MCF 10A (cell line): ENCODE results near the gene BEX2. TPM values are rescaled to one million over a fixed set of nuclear protein-coding genes. Genes with fewer than 3 reads are reported as not detected.
"Not testable (repeated sequence)": the region's sequence is repeated elsewhere in the genome, so short reads cannot be mapped to it uniquely, and the experiment has no call there.

Experiments used
- BruUV-seq: library from RNA; stranded (reverse); fragments of 400-500 nt; replicated peaks from 2 replicates; lab custom pipeline; 2021; lab: Mats Ljungman, UMichigan
- CTCF ChIA-PET: fragments of 300-600 bp; sonication (Branson Sonifier 250); formaldehyde crosslinking; extraction: SDS; loops from one replicate; lab custom pipeline; 2021; ENCODE audit warnings: antibody characterized with exemption, inconsistent platforms; lab: Yijun Ruan, JAX
- POLR2A ChIA-PET: fragments of 300-600, 350-650 bp; sonication (Branson Sonifier 250); formaldehyde crosslinking; extraction: SDS; loops from one replicate; lab custom pipeline; 2020; ENCODE audit warnings: antibody characterized with exemption, inconsistent platforms; lab: Yijun Ruan, JAX
- DNase-seq: peaks from one replicate; pipeline ENCODE4 v3.0.0-alpha.2; 2018; ENCODE audit not compliant: unreplicated experiment
- H3K27ac Mint-ChIP-seq: one replicate; pipeline ENCODE4 v1.8.0; 2022; ENCODE audit warnings: mild to moderate bottlenecking, low read depth, mixed read lengths; ENCODE audit not compliant: unreplicated experiment
- H3K27me3 Mint-ChIP-seq: one replicate; pipeline ENCODE4 v1.8.0; 2022; ENCODE audit warnings: mixed read lengths; ENCODE audit not compliant: insufficient read depth, unreplicated experiment
- H3K36me3 Mint-ChIP-seq: one replicate; pipeline ENCODE4 v1.8.0; 2022; ENCODE audit warnings: mild to moderate bottlenecking, moderate library complexity, mixed read lengths; ENCODE audit not compliant: insufficient read depth, unreplicated experiment
- H3K4me1 Mint-ChIP-seq: one replicate; pipeline ENCODE4 v1.8.0; 2022; ENCODE audit warnings: mixed read lengths; ENCODE audit not compliant: insufficient read depth, unreplicated experiment
- H3K4me3 Mint-ChIP-seq: one replicate; pipeline ENCODE4 v1.8.0; 2022; ENCODE audit warnings: mild to moderate bottlenecking, moderate library complexity, mixed read lengths; ENCODE audit not compliant: unreplicated experiment
- H3K9me3 Mint-ChIP-seq: one replicate; pipeline ENCODE4 v1.8.0; 2022; ENCODE audit warnings: mixed read lengths; ENCODE audit not compliant: unreplicated experiment
- intact Hi-C: fragments of 100-400 bp; cut with micrococcal nuclease; formaldehyde crosslinking; loops from 2 replicates; pipeline ENCODE4 v1.14.1; 2022
- total RNA-seq: library from RNA; stranded (reverse); gene quantifications from 2 replicates; pipeline ENCODE4 v1.2.3, GENCODE V29; 2022
- TF ChIP-seq, protein P1 (sequence below): fragments of 200-600 bp; IDR thresholded peaks from one replicate; pipeline ENCODE4 v1.8.0; 2022; ENCODE audit warnings: antibody characterized with exemption, mild to moderate bottlenecking; ENCODE audit not compliant: unreplicated experiment

Gene BEX2
- total RNA-seq, 1 experiment from 2014 or later = not detected

DNA sequence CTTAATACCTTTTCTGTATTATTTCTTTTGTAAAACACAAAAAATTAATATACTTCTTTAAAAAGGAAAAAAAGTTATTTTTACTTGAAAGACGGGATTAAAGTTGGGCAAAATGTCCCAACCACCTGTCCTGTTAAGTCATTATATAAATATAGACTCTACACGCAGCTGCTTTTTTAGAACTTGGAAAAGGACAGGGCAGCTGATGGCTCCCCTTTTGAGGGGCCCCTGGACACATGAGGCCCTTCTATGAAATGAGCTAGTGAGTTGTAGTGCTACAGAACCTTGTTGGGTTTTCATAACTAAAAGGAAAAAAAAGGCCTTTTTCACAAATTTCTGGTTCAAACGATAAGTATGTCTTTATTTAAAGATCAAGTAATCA lies 600 bp upstream of the BEX2 start:
- H3K27ac Mint-ChIP-seq = no peak overlapping the region
- no peaks in the 10 kb centered on the region for H3K4me1 Mint-ChIP-seq
- no peaks in the 10 kb centered on the region for H3K9me3 Mint-ChIP-seq
- DNase-seq = no peak
- BruUV-seq = no TSS peak
- no peak overlapping the region for H3K4me3 Mint-ChIP-seq
- H3K36me3 Mint-ChIP-seq = no peaks in the 10 kb centered on the region
- intact Hi-C loops = no loop called here
- H3K27me3 Mint-ChIP-seq = peaks cover 46% of the 10 kb centered on the region
- ChIA-PET POLR2A (no interaction called here), CTCF (interaction anchor here (1.3 kb wide), 1 partner anchor 152 kb away, joined by 4 read pairs; no protein-coding TSS in a partner anchor)
- TF ChIP-seq, protein P1, sequence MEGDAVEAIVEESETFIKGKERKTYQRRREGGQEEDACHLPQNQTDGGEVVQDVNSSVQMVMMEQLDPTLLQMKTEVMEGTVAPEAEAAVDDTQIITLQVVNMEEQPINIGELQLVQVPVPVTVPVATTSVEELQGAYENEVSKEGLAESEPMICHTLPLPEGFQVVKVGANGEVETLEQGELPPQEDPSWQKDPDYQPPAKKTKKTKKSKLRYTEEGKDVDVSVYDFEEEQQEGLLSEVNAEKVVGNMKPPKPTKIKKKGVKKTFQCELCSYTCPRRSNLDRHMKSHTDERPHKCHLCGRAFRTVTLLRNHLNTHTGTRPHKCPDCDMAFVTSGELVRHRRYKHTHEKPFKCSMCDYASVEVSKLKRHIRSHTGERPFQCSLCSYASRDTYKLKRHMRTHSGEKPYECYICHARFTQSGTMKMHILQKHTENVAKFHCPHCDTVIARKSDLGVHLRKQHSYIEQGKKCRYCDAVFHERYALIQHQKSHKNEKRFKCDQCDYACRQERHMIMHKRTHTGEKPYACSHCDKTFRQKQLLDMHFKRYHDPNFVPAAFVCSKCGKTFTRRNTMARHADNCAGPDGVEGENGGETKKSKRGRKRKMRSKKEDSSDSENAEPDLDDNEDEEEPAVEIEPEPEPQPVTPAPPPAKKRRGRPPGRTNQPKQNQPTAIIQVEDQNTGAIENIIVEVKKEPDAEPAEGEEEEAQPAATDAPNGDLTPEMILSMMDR = no peak

DNA sequence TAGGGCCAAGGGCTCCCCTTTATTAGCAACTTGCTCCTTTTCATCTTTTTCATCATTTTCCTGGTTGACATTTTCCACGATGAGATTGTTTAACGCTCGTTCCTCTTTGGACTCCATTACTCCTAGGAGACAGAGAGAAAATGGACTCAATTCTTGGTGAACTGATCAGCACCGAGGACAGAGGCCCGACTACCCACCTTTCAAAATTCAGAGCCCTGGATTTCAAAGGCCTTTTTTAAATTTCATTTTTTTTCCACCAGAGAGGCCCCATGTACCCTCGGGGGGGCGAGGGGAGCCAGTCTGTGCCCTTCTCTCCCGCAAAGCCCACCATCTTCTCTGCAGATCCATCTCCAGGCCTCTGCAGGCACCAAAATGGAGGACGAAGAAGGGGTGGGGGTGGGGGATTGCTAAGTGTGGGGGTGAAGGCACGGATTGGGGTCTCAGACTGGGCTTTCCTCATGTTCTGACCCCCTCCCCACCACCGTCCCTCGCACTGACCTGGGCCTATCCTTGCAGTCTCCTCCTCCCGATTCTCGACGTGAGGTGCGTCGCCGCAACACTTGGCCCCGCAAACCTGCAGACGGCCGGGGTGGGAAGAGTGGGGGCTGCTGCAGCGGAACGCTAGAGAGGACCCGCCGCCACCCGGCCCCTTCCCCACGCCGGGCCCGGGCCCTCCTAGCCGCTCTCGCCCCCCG lies 783 bp downstream of the BEX2 start:
- no peak for DNase-seq
- TF ChIP-seq, protein P1 = no peak
- intact Hi-C loops = no loop called here
- BruUV-seq = no TSS peak
- no peaks in the 10 kb centered on the region for H3K4me1 Mint-ChIP-seq
- H3K36me3 Mint-ChIP-seq = no peaks in the 10 kb centered on the region
- CTCF ChIA-PET = interaction anchor here (1.3 kb wide), 1 partner anchor 154 kb away, joined by 4 read pairs; no protein-coding TSS in a partner anchor
- no peaks in the 10 kb centered on the region for H3K9me3 Mint-ChIP-seq
- no peak overlapping the region for H3K27ac Mint-ChIP-seq
- POLR2A ChIA-PET = no interaction called here
- H3K4me3 Mint-ChIP-seq = no peak overlapping the region
- peaks cover 60% of the 10 kb centered on the region for H3K27me3 Mint-ChIP-seq

- H3K27ac Mint-ChIP-seq, H3K9me3 Mint-ChIP-seq, POLR2A ChIA-PET, H3K4me1 Mint-ChIP-seq, intact Hi-C loops, H3K36me3 Mint-ChIP-seq, H3K4me3 Mint-ChIP-seq, BruUV-seq, DNase-seq: not testable (repeated sequence)
- CTCF ChIA-PET = interaction anchor here (0.5 kb wide), 1 partner anchor 908 kb away, joined by 4 read pairs; no protein-coding TSS in a partner anchor
- peaks cover 59% of the 10 kb centered on the region for H3K27me3 Mint-ChIP-seq
Measured at GRCh38 chrX:103305666-103306065, 5.1 kb downstream of the BEX2 start.

DNA sequence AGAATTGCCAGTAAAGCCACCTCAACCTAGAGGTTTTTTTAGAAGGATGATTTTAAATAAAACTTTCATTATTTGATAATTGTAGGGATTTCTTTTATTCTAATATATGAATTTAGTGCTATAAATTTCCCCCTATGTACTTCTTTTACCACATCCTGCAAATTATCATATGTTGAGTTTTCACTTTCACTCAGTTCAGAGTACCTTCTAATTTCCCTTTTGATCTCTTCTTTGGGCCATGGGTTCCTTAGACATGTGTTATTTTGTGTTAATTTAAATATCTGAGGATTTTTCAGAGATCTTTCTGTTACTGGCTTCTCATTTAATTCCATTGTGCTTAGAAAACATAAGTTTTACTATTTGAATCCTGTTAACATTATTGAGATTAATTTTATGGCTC lies 6.1 kb downstream of the BEX2 start:
- Mint-ChIP-seq H3K36me3 (no peaks in the 10 kb centered on the region), H3K4me3 (no peak overlapping the region), H3K27me3 (peaks cover 54% of the 10 kb centered on the region), H3K9me3 (no peaks in the 10 kb centered on the region), H3K27ac (no peak overlapping the region), H3K4me1 (no peaks in the 10 kb centered on the region)
- BruUV-seq = no TSS peak
- intact Hi-C loops = no loop called here
- CTCF ChIA-PET = no interaction called here
- POLR2A ChIA-PET = no interaction called here
- TF ChIP-seq, protein P1 = no peak
- no peak for DNase-seq
